T1000 (cell line): ENCODE results near the gene MGST3.
"Not testable (repeated sequence)": the region's sequence is repeated elsewhere in the genome, so short reads cannot be mapped to it uniquely, and the experiment has no call there.

Experiments
- DNase-seq: peaks from one replicate; lab custom pipeline; 2025; ENCODE audit warnings: mixed read lengths; lab: John Stamatoyannopoulos, UW

Gene MGST3

DNA sequence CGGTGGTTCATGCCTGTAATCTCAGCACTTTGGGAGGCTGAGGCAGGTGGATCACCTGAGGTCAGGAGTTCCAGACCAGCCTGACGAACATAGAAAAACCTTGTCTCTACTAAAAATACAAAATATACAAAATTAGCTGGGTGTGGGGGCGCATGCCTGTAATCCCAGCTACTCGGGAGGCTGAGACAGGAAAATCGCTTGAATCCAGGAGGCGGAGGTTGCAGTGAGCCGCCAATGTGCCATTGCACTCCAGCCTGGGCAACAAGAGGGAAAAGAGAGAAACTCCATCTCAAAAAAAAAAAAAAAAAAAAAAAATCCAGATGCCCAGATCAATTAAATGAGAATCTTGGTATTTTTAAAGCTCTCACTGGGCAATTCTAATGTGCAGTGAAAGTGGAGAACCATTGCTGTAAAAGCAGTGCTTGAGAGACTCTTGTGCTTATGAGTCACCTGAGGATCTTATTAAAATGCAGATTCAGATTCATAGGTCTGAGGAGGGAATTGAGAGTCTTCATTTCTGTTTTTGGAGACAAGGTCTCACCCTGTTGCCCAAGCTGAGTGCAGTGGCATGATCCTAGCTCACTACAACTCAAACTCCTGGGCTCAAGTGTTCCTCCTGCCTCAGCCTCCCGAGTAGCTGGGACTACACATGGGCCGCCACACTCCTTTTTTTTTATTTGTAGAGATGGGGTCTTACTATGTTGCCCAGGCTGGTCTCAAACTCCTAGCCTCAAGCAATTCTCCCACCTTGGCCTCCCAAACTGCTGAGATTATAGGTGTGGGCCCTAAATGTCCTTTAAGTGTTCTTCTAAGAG lies 27.9 kb downstream of the MGST3 start:
- DNase-seq, result not testable (repeated sequence)

DNA sequence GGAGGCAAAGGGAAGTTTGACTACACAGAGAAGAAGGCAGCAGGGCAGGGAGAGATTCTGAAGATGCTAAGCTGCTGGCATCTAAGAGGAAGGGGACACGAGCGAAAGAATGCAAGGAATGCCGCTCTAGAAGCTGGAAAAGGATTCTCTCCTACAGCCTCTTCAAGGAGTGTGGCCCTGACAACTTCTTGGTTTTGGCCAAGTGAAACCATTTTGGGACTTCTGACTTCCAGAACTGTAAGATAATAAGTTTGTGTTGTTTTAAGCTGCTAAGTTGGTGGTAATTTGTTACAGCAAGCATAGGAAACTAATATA lies 28.5 kb downstream of the MGST3 start:
- no peak for DNase-seq

GRCh38 chr1:165661703-165662102 lies 30.7 kb downstream of the MGST3 start:
- DNase-seq, result no peak

DNA sequence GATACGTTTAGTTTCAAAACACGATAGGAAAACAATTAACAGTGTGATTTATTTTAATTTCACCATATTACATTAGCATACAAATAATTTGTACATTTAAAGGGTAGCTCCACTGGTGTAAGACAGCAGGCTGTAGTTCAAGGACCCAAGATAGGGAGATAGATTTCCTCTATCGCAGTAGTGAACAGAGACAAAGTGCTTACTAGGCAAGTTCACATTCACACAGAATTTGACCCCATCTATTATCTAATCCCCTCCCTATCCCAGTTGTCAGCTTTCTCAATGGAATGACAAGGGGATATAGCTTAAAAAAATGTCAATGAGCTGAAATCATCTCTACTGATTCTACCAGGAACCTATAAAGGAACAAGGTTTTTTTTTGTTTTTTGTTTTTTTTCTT lies 31.2 kb downstream of the MGST3 start:
- no peak for DNase-seq

GRCh38 chr1:165666152-165666825 lies 35.3 kb downstream of the MGST3 start:
- no peak for DNase-seq

- no peak for DNase-seq
Measured at GRCh38 chr1:165668184-165668583, 37.1 kb downstream of the MGST3 start.

DNA sequence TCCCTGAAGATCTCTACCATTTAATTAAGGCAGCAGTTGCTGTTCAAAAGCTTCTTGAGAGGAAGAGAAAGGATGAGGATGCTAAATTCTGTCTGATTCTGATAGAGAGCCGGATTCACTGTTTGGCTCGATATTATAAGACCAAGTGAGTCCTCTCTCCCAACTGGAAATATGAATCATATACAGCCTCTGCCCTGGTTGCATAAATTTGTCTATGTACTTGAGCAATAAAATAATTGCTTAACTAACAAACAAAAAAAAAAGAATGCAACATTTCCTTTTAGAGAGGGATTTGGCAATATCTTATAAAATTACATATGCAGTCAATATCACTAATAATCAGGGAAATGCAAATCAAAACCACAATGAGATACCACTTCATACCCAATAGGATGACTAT lies 40.5 kb downstream of the MGST3 start:
- DNase-seq, result no peak

DNA sequence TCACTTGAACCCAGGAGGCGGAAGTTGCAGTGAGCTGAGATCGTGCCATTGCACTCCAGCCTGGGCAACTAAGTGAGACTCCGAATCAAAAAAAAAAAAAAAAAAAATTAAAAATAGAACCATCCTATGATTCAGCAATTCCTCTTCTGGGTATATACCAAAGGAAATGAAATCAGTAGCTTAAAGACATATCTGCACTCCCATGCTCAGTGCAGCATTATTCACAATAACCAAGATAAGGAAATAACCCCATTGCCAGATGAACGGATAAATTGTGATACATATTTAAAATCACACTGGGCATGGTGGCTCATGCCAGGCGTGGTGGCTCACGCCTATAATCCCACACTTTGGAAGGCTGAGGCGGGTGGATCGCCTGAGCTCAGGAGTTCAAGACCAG lies 43.6 kb downstream of the MGST3 start:
- no peak for DNase-seq

- no peak for DNase-seq
Measured at GRCh38 chr1:165675794-165676193, 44.8 kb downstream of the MGST3 start.

GRCh38 chr1:165678509-165678908 lies 47.5 kb downstream of the MGST3 start:
- DNase-seq, result no peak

GRCh38 chr1:165679282-165680036 lies 48.4 kb downstream of the MGST3 start:
- no peak for DNase-seq

- no peak for DNase-seq
Measured at GRCh38 chr1:165680303-165680702, 49.3 kb downstream of the MGST3 start.

DNA sequence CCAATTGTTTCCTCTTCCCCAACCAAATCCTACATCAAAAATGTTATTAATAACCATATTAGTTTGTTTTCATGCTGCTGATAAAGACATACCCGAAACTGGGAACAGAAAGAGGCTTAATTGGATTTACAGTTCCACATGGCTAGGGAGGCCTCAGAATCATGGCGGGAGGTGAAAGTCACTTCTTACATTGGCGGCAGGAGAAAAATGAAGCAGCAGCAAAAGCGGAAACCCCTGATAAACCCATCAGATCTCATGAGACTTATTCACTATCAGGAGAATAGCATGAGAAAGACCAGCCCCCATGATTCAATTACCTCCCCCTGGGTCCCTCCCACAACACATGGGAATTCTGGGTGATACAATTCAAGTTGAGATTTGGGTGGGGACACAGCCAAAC lies 49.7 kb downstream of the MGST3 start:
- DNase-seq, result not testable (repeated sequence)

DNA sequence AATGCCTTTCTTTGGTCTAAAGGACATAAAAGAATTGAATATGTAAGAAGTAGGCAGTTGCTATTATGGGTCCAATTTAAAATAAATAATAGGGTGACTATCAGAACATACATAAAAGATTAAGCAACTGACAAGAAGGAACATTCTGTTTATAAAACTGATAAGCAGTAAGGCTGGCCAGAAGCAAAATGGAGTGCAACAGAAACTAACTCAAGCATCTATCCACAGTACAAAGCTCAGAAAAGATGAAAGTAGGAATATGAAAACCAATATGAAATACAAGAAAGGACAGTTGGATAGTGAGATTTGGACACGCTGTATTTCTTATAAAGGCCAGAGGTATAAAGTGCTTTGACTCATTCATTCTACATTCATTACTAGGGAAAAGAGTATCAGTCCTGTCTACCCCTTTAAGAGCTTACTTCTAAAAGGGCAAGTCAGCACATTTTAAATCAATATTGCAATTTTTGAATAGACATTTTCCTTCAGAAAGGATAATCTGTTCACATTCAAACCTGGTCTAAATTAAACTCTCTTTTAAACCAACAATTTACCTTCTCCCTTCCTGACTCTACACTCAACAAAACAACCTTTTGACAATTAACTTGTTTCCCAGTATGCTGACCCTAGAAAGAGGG lies 52.9 kb downstream of the MGST3 start:
- no peak for DNase-seq

DNA sequence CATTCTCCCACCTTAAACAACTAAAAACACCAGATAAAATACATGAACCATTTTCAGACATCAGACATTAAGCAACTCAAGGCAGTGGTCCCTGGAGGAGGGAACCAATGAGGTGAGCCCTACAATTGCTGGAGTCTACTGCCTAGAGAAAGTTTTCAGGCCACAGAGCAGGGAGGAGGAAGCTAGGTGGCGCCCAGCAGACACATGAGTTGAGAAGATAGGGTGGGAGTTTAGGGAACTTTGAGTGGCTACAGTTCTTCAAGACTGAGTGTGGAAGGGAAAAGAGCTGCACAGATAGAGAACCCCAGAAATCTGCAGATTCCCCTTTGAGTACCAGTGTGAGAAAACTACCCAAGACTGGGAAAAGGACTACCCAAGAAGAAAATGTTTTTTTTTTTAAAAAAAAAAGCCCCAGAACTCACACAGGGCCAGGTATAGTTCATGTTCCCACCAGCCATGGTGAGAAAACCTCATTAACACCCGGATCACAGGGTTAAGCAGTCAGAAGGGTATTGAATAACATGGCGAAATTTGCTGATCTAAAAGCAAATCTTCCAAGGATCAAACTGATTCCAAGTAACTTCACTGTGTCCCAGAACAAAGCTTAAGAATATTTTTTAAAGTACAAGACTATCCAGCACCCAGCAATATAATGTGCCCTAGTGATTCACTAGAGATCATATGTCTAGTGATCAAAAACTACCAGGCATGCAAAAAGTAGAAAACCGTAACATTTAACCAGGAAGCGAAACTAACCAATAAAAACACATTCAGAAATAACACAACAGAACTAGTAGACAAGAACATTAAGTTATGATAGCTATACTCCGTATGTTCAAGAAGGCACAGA lies 55.3 kb downstream of the MGST3 start:
- DNase-seq, result no peak

DNA sequence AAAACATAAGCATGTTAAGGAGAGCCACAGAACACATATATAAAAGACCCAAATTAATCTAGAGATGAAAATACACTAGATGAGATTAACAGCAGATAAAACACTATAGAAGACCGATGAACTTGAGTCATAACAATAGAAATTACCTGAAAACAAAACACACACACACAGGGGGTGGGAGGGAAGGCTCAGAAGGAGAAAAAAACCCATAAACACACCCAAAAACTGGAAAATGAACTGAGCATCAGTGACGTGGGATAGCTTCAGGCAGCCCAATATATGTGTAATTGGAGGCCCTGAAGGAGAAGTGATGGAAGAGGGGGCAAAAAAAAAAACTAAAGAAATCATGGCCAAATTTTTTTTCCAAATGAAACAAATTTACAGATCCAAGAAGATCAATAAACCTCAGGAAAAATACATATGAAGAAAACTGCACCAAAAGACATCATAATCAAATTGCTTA lies 56.0 kb downstream of the MGST3 start:
- DNase-seq, result no peak

DNA sequence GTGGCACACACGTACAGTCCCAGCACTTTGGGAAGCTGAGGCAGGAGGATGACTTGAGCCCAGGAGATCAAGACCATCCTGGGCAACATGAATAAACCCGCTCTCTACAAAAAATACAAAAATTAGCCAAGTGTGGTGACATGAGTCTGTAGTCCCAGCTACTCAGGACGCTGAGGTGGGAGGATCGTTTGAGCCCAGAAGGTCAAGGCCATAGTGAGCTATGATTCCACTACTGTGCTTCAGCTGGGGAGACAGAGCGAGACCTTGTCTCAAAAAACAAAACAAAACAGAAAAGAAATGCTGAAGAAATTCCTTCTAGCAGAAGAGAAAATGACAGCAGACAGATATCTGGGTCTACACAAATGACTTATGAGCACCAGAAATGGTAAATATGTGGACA lies 57.0 kb downstream of the MGST3 start:
- DNase-seq, result no peak

DNA sequence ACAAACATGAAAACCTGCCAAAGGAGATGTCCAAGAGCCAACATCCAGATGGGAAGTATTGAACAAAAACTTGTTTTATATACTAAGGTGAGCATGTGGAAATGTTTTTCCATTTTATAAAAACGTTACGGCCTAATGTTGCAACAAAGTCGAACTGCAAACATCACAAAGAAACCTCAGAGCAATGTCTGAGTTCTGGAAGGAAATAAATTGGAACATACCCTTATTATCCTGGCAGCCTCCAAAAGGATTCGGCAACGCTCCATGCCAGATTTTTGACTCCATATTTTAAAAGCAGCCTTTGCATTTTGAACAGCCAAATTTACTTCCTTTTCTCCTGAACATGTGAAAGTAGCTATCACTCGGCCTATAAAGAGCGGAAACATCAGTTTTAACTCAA lies 64.0 kb downstream of the MGST3 start:
- no peak for DNase-seq

DNA sequence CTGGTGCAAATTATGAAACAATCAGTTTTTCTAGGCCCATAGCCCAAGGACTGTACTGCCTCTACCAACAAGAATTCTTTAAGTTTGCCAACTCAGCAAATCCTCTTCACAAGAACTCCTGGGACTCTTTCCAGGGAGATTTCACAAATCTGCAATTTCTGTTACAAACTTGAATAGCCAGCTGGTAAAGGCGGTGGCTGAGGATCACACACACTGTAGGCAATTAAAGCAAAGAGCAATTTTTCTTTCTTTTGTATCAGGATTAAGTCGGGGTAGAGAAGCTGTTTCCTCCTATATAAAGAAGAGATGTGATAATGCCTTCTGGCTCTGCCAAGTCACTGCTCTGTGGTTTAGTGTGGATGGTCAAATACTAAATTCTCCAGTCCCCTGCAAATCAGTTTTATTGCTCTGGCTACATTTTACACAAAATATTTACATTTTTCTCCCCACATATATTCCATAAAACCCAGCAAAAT lies 65.6 kb downstream of the MGST3 start:
- no peak for DNase-seq

- DNase-seq, result no peak
Measured at GRCh38 chr1:165697491-165697880, 66.5 kb downstream of the MGST3 start.
